Esophagus squamous epithelium (tissue), 4 donors: Measurements from ENCODE around the gene CDK17.

ENCODE experiments used
- POLR2A ChIP-seq, 4 donors: fragments of 450-650 bp; IDR thresholded peaks; one replicate each; pipeline ENCODE4 v1.6.1; 2017; ENCODE audit warnings: antibody characterized with exemption in 4 of 4, mild to moderate bottlenecking in 4 of 4, moderate library complexity in 3 of 4
- TF ChIP-seq, protein P1 (sequence below), 6 experiments: fragments of 450-650 bp in 4 of 6; fragments of 200-600 bp in 2 of 6; sonication (generic) in 2 of 6; IDR thresholded peaks; one replicate each; pipeline ENCODE4 v1.5.1; 2016 to 2019; ENCODE audit warnings: antibody characterized with exemption in 6 of 6, mild to moderate bottlenecking in 4 of 6, moderate library complexity in 4 of 6

DNA sequence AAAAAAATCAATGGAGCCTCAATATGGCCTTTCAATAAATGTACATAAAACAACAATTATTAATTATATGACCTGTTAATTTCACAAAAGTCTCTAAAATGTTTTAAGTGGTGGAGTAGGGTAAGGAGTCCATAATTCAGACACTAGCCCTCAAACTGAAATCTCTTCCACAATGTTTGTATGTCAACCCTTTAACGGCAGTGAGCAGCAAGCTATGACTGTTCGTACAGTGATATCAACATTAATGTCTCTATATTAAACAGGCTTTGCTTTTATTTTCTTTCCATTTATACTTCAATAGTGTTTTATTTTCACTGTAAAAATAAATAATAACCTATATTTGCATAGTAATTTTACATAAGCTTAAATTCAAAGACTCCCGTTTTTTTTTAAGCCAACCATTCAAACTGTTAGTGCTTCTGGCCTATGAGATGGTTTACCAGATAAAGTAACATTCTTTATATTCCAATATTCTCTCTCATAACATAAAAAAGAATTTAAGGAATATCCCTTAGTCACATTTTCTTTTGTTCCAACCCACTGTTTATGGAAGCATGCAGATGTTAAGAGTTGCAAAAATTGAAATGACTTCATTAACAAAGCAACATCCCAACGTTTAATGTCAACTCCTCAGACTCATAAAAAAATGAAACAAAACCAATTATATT lies 2.3 kb downstream of the CDK17 start:
- TF ChIP-seq, protein P1, sequence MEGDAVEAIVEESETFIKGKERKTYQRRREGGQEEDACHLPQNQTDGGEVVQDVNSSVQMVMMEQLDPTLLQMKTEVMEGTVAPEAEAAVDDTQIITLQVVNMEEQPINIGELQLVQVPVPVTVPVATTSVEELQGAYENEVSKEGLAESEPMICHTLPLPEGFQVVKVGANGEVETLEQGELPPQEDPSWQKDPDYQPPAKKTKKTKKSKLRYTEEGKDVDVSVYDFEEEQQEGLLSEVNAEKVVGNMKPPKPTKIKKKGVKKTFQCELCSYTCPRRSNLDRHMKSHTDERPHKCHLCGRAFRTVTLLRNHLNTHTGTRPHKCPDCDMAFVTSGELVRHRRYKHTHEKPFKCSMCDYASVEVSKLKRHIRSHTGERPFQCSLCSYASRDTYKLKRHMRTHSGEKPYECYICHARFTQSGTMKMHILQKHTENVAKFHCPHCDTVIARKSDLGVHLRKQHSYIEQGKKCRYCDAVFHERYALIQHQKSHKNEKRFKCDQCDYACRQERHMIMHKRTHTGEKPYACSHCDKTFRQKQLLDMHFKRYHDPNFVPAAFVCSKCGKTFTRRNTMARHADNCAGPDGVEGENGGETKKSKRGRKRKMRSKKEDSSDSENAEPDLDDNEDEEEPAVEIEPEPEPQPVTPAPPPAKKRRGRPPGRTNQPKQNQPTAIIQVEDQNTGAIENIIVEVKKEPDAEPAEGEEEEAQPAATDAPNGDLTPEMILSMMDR (IDR thresholded peaks at IDR 0.05): no peak
- TF ChIP-seq POLR2A (IDR thresholded peaks at IDR 0.05): no peak
